HFFc6 (cell line): ENCODE results near the gene FAM156A. TPM values are rescaled to one million over a fixed set of nuclear protein-coding genes. Genes with fewer than 3 reads are reported as not detected.
"Not testable (repeated sequence)": the region's sequence is repeated elsewhere in the genome, so short reads cannot be mapped to it uniquely, and the experiment has no call there.

Experiments used
- DNase-seq: peaks from one replicate; pipeline ENCODE4 v3.0.0-alpha.2; 2018
- H3K27ac Mint-ChIP-seq: 2 replicates; pipeline ENCODE4 v1.8.0; 2020; ENCODE audit warnings: mild to moderate bottlenecking, mixed read lengths
- H3K27me3 Mint-ChIP-seq: 2 replicates; pipeline ENCODE4 v1.8.0; 2021; ENCODE audit warnings: mild to moderate bottlenecking, moderate library complexity, mixed read lengths; ENCODE audit not compliant: insufficient read depth
- H3K36me3 Mint-ChIP-seq: 2 replicates; pipeline ENCODE4 v1.8.0; 2021; ENCODE audit warnings: low read depth, mixed read lengths
- H3K4me1 Mint-ChIP-seq: 2 replicates; pipeline ENCODE4 v1.8.0; 2020; ENCODE audit warnings: low read depth, mixed read lengths
- H3K4me3 Mint-ChIP-seq: 2 replicates; pipeline ENCODE4 v1.8.0; 2020; ENCODE audit warnings: mild to moderate bottlenecking, moderate library complexity, mixed read lengths
- H3K9me3 Mint-ChIP-seq: 2 replicates; pipeline ENCODE4 v1.8.0; 2020; ENCODE audit warnings: mild to moderate bottlenecking, mixed read lengths
- total RNA-seq, 6 experiments: library from RNA; stranded (reverse); fragmentation: NEBNext Ultra II Directional; extraction: Animal tissue kit (Norgen Biotek cat#: 25700); gene quantifications; 2 replicates in 1 of 6; 3 replicates in 5 of 6; pipeline ENCODE4 v1.2.3, GENCODE V29; 2021
- TF ChIP-seq, protein P1 (sequence below): fragments of 200-600 bp; sonication (generic); IDR thresholded peaks from 2 replicates; pipeline ENCODE4 v1.5.0; 2021; ENCODE audit warnings: antibody characterized with exemption, mild to moderate bottlenecking

The FAM156A gene
- total RNA-seq, 6 experiments from 2014 or later = 13.0 to 19.1 (median 16.6) TPM

DNA sequence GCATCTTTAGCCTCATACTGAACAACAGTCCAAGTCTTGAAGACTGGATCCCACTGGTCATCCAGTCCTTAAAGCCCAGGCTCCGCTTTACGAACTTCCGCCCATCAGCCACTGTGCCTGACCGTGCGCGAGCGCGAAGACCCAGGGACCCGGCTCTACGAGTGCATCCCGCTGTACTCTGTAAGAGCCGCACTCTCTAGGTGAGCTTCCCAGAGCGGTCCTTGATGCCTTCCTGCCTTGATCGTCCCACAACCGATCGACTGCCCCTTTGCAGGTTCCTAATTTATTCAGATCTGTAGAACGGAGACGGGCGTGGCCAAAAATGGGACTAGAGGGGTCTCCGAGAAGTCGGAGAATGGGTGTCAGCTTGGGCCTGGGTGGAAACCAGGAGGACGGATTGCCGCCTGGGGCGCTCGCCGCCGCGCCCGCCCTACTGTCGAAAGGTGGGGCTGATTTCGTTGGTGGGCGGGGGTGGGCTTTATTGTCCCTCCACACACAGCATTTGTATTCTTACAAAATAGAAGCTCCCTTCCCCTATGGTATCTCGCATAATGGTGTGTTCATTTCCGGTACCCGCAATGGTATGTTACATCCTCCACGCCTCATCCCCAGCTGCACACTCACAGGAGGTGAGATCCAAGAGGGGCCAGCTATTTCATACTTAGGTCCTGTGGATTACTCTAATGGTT lies 42.3 kb upstream of the FAM156A start:
- H3K27me3 Mint-ChIP-seq = peaks cover 19% of the 10 kb centered on the region
- peaks cover 10% of the 10 kb centered on the region; the same call in 1 of the 2 replicates for H3K4me1 Mint-ChIP-seq
- H3K36me3 Mint-ChIP-seq = no peaks in the 10 kb centered on the region

GRCh38 chrX:52995987-52996331 lies 37.6 kb upstream of the FAM156A start:
- H3K27ac Mint-ChIP-seq = peak overlapping the region; percentile 97
- no peak for DNase-seq
- no peaks in the 10 kb centered on the region for H3K9me3 Mint-ChIP-seq
- TF ChIP-seq, protein P1, sequence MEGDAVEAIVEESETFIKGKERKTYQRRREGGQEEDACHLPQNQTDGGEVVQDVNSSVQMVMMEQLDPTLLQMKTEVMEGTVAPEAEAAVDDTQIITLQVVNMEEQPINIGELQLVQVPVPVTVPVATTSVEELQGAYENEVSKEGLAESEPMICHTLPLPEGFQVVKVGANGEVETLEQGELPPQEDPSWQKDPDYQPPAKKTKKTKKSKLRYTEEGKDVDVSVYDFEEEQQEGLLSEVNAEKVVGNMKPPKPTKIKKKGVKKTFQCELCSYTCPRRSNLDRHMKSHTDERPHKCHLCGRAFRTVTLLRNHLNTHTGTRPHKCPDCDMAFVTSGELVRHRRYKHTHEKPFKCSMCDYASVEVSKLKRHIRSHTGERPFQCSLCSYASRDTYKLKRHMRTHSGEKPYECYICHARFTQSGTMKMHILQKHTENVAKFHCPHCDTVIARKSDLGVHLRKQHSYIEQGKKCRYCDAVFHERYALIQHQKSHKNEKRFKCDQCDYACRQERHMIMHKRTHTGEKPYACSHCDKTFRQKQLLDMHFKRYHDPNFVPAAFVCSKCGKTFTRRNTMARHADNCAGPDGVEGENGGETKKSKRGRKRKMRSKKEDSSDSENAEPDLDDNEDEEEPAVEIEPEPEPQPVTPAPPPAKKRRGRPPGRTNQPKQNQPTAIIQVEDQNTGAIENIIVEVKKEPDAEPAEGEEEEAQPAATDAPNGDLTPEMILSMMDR = peak; percentile 28
- peaks cover 24% of the 10 kb centered on the region for H3K4me1 Mint-ChIP-seq
- peak overlapping the region; percentile 89 for H3K4me3 Mint-ChIP-seq
- peaks cover 4% of the 10 kb centered on the region; the same call in 1 of the 2 replicates for H3K27me3 Mint-ChIP-seq
- no peaks in the 10 kb centered on the region for H3K36me3 Mint-ChIP-seq

More for the DNA sequence above, 42.3 kb upstream of the FAM156A start:
- Mint-ChIP-seq H3K9me3 (no peaks in the 10 kb centered on the region), H3K4me3 (no peak overlapping the region), H3K27ac (no peak overlapping the region)
- TF ChIP-seq, protein P1 = no peak
- no peak for DNase-seq

DNA sequence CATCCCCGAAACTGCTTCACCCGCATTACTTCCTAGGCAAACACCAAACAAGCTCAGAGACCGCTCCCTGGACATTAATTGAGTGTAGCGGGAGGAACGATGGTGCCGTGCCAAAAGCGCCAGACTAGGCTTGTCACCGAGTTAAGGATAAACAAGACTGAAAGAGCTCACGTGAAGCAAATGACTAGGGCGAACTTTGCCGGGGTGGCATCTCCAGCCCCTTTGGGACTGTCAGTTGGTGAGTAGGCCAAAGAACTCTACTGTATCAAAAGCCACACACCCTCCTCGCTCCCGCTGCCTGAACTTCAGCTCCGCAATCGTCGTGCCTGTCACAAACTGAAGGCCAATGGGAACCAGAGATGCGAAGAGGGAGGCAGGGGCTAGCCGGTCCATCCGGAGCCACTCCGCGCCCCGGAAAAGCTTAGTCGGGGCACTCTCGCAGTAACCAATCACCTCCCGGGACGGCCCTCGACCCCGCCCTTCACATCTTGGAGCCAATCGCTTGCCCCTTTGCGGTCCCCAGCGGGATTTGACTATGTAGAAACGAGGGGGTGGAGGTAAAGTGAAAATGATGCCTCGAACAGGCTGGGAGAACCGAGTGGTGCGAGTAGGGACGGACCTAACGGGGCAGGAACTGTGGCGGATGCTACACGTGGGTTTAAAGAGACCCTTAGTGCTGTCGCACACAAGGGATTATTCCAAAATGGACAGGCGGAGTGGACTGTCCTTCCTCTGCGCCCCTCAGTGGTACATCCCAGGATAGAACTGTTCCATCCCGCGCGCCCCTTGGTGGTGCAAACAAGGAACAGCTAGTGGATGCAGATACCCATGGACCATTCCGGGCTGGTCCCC lies 37.0 kb upstream of the FAM156A start:
- Mint-ChIP-seq H3K27me3 (peaks cover 2% of the 10 kb centered on the region; the same call in 1 of the 2 replicates), H3K4me3 (peak overlapping the region; percentile 89), H3K4me1 (peaks cover 29% of the 10 kb centered on the region), H3K27ac (peak overlapping the region; percentile 97), H3K36me3 (no peaks in the 10 kb centered on the region), H3K9me3 (no peaks in the 10 kb centered on the region)
- TF ChIP-seq, protein P1 = peak; percentile 77
- peak; percentile 94 for DNase-seq

DNA sequence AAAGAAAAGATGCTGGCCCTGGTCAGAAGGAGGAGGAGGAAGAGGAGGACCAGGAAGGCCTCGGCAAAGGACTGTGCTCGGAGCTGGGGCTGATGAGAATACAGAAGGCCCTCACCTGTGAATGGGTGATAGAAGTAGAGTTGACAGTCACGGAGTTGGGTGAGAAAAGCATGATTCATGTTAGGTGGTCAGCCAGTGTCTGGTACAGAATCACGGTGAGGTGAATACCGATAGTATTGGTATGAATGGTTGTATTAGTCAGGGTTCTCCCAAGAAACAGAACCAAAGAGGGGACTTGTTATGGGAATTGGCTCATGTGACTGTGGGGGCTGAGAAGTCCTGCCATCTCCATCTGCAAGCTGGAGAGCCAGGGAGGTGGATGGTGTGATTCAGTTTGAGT lies 32.5 kb upstream of the FAM156A start:
- TF ChIP-seq, protein P1 = no peak
- Mint-ChIP-seq H3K27ac (peak overlapping the region; percentile 51), H3K36me3 (no peaks in the 10 kb centered on the region), H3K4me1 (peaks cover 39% of the 10 kb centered on the region), H3K27me3 (no peaks in the 10 kb centered on the region), H3K9me3 (no peaks in the 10 kb centered on the region), H3K4me3 (no peak overlapping the region)
- DNase-seq = no peak

GRCh38 chrX:52990011-52990631 lies 31.8 kb upstream of the FAM156A start:
- H3K27me3 Mint-ChIP-seq, H3K9me3 Mint-ChIP-seq, H3K4me3 Mint-ChIP-seq, H3K36me3 Mint-ChIP-seq: not testable (repeated sequence)
- Mint-ChIP-seq H3K4me1 (peaks cover 38% of the 10 kb centered on the region), H3K27ac (peak overlapping the region; percentile 81)
- peak; percentile 53 for DNase-seq
- TF ChIP-seq, protein P1 = peak; percentile 78
